ENCODE measurements around the gene SYVN1.

The SYVN1 gene

GRCh38 chr11:65114538-65115171 is 19.7 kb downstream of the SYVN1 start:
- TF ChIP-seq, protein P1, sequence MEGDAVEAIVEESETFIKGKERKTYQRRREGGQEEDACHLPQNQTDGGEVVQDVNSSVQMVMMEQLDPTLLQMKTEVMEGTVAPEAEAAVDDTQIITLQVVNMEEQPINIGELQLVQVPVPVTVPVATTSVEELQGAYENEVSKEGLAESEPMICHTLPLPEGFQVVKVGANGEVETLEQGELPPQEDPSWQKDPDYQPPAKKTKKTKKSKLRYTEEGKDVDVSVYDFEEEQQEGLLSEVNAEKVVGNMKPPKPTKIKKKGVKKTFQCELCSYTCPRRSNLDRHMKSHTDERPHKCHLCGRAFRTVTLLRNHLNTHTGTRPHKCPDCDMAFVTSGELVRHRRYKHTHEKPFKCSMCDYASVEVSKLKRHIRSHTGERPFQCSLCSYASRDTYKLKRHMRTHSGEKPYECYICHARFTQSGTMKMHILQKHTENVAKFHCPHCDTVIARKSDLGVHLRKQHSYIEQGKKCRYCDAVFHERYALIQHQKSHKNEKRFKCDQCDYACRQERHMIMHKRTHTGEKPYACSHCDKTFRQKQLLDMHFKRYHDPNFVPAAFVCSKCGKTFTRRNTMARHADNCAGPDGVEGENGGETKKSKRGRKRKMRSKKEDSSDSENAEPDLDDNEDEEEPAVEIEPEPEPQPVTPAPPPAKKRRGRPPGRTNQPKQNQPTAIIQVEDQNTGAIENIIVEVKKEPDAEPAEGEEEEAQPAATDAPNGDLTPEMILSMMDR (IDR thresholded peaks at IDR 0.05; ENCODE audit: insufficient read depth, low read depth, low read length, missing control alignments), result no peak
- no peak overlapping the region for H3K4me3 ChIP-seq (ENCODE audit: low read depth, low read length)

DNA sequence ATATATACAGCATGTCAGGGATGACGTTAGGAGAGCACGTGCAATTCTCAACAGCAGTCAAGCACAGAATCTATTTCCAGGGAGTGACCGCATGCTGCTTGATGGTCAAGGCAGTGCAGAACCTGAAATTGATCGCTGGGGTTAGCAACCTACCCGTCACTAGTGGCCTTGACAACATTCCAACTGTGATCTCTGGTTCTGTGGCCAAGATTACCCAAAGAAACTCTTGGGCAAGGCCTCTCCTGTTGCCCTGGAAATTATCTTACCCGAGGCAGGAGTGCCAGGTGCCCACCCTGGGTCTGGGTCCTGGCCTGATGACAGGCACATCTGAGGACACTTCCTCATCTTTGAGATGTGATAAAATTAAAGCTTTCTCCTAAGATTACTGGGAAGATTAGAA is 20.5 kb downstream of the SYVN1 start:
- no peak for DNase-seq (ENCODE audit: low read depth)
- TF ChIP-seq, protein P1 (IDR thresholded peaks at IDR 0.05; ENCODE audit: insufficient read depth, low read depth, low read length, missing control alignments), result no peak
- no peak overlapping the region for H3K4me3 ChIP-seq (ENCODE audit: low read depth, low read length)

More at GRCh38 chr11:65114538-65115171, 19.7 kb downstream of the SYVN1 start:
- DNase-seq (ENCODE audit: low read depth), result no peak

- no peak for DNase-seq (ENCODE audit: low read depth)
- peak overlapping the region; percentile 72 for H3K4me3 ChIP-seq (ENCODE audit: low read depth, low read length)
- TF ChIP-seq, protein P1 (IDR thresholded peaks at IDR 0.05; ENCODE audit: insufficient read depth, low read depth, low read length, missing control alignments), result no peak
These were observed 21.0 kb downstream of the SYVN1 start for GRCh38 chr11:65113361-65113756.

DNA sequence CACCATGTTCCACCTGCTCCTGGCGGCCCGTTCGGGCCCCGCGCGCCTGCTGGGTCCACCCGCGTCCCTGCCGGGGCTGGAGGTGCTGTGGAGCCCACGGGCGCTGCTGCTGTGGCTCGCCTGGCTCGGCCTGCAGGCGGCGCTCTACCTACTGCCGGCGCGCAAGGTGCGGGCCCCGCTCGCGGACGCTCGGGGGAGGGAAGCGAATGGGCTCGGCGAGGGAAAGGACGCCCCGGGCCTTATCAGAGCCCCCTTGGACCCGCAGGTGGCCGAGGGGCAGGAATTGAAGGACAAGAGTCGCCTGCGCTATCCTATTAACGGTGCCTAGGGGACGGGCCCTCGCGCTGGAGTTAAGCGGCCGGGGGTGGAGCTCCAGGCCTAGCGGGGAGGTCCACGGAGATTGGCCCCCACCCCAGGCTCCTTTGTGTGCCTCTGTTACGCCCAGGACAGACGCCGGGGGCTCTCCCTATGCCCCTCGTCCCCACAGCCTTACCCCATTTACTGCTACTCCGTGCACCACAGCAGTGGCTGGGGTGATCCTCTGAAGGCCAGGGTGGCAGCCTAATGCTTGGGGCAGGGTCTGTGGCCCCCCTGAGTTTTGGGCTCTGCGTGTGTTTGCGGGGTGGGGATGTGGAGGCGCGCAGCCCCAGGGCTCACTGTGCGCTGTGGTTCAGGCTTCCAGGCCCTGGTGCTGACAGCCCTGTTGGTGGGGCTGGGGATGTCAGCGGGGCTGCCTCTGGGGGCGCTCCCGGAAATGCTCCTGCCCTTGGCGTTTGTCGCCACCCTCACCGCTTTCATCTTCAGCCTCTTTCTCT is 21.6 kb downstream of the SYVN1 start:
- DNase-seq (ENCODE audit: low read depth), result peak; percentile 83
- TF ChIP-seq, protein P1 (IDR thresholded peaks at IDR 0.05; ENCODE audit: insufficient read depth, low read depth, low read length, missing control alignments), result peak; percentile 91
- H3K4me3 ChIP-seq (ENCODE audit: low read depth, low read length), result peak overlapping the region; percentile 72

- DNase-seq (ENCODE audit: low read depth), result peak; percentile 97
- H3K4me3 ChIP-seq (ENCODE audit: low read depth, low read length), result peak within 1 kb of the TSS; percentile 72
- TF ChIP-seq, protein P1 (IDR thresholded peaks at IDR 0.05; ENCODE audit: insufficient read depth, low read depth, low read length, missing control alignments), result no peak
These were observed 22.4 kb downstream of the SYVN1 start, which contains the start of gene TM7SF2 for GRCh38 chr11:65111744-65112545. Gene TM7SF2, plus strand, starts transcription at chr11:65111872. Its CDS starts 144 bp downstream, at chr11:65112016.

DNA sequence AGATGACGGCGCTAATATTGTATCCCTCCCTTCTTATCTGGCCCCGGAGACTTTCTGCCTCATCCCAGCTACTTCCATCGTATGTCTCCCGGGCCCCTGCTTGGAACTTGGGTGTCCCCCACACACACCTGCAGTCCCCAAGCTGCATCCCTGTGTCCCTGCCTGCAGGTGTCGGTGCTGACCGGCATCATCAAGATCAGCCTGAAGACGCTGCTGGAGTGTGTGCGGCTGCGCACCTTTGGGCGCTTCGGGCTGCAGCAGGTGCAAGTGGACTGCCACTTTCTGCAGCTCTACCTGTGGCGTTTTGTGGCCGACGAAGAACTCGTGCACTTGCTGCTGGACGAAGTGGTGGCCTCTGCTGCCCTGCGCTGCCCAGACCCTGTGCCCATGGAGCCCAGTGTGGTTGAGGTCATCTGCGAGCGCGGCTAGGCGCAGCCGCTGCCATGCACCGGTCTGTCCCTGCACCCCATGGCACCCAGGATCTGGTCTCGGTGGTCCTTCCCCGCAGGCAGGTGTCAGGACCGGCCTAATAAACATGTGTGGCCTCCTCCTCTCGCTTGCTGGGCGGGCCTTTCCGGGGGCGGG is 23.1 kb downstream of the SYVN1 start:
- H3K4me3 ChIP-seq (ENCODE audit: low read depth, low read length), result no peak overlapping the region
- DNase-seq (ENCODE audit: low read depth), result no peak
- TF ChIP-seq, protein P1 (IDR thresholded peaks at IDR 0.05; ENCODE audit: insufficient read depth, low read depth, low read length, missing control alignments), result no peak

Measured in GM12865 (cell line).